Right lobe of liver (tissue), 4 donors: Measurements from ENCODE around the gene IGSF9B.

Source experiments
- CTCF ChIP-seq, 4 donors: fragments of 200-600 bp in 3 of 4; fragments of 450-650 bp in 1 of 4; IDR thresholded peaks; one replicate each; pipeline versions ENCODE4 v1.5.1 to v1.8.0; 2016 to 2022; ENCODE audit warnings: antibody characterized with exemption in 4 of 4, mild to moderate bottlenecking in 2 of 4
- POLR2A ChIP-seq: fragments of 450-650 bp; IDR thresholded peaks from one replicate; pipeline ENCODE4 v1.6.1; 2017; ENCODE audit warnings: antibody characterized with exemption, mild to moderate bottlenecking
- donor health status: DM: no; HTN: no; CAD: no.
- donor health status: DM: no; HTN: no; CAD: no.
- donor health status: DM: no; HTN: yes; CAD: no.

DNA sequence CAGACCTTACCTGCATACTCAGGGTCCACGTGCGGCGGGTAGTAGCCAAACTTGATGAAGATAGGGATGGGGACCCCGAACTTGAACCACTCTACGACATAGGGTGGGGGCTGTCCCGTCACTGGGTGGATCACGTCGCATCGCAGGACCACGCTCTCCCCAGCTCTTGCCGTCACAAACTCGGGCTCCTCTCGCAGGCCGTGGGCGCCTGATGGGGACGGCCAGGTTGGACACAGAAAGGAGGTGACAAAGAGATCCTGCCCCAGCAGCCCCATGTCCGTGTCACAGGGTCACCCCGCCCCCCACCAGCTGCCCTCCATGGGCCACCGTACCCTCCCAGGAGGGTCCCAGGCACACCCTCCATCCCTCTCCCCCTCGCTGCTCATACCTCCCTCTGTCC lies 10.7 kb downstream of the IGSF9B start:
- TF ChIP-seq CTCF (IDR thresholded peaks at IDR 0.05) (no peak), POLR2A (no peak)
